Activated B cell treated with CpG ODN at 0.5 μM for 24 hours (primary cell): ENCODE results near the gene GSG1L. TPM values are rescaled to one million over a fixed set of nuclear protein-coding genes. Genes with fewer than 3 reads are reported as not detected.

Source experiments
- ATAC-seq: fragments of 200-7000 bp; cut with Tn5 transposase; one replicate; pipeline ENCODE4 v1.10.0; 2021; ENCODE audit warnings: low read depth, mild to moderate bottlenecking, moderate library complexity
- CTCF ChIA-PET: fragments of 350-600 bp; sonication (Branson Sonifier 250); formaldehyde crosslinking; loops from one replicate; lab custom pipeline; 2021; ENCODE audit warnings: antibody characterized with exemption; lab: Charles Lee
- POLR2A ChIA-PET: fragments of 350-600 bp; sonication (Branson Sonifier 250); formaldehyde crosslinking; loops from one replicate; lab custom pipeline; 2021; ENCODE audit warnings: antibody characterized with exemption; lab: Charles Lee
- DNase-seq: peaks from one replicate; pipeline ENCODE4 v3.0.0; 2022
- H3K27ac Mint-ChIP-seq: one replicate; pipeline ENCODE4 v1.8.0; 2020; ENCODE audit warnings: mixed read lengths
- H3K27me3 Mint-ChIP-seq: one replicate; pipeline ENCODE4 v1.8.0; 2021; ENCODE audit warnings: mixed read lengths
- H3K36me3 Mint-ChIP-seq: one replicate; pipeline ENCODE4 v1.8.0; 2021; ENCODE audit warnings: low read depth, mixed read lengths
- H3K4me1 Mint-ChIP-seq: one replicate; pipeline ENCODE4 v1.8.0; 2021; ENCODE audit warnings: mixed read lengths
- H3K4me3 Mint-ChIP-seq: one replicate; pipeline ENCODE4 v1.8.0; 2020; ENCODE audit warnings: mild to moderate bottlenecking, mixed read lengths
- H3K9me3 Mint-ChIP-seq: one replicate; pipeline ENCODE4 v1.8.0; 2020; ENCODE audit warnings: mixed read lengths
- intact Hi-C: fragments of 100-400 bp; cut with micrococcal nuclease; formaldehyde crosslinking; loops from one replicate; pipeline ENCODE4 v1.15.1; 2024
- total RNA-seq: library from RNA; stranded (reverse); gene quantifications from 2 replicates; pipeline ENCODE4 v1.2.3, GENCODE V29; 2022
- TF ChIP-seq, protein P1 (sequence below): fragments of 200-600 bp; IDR thresholded peaks from one replicate; pipeline ENCODE4 v1.8.0; 2022; ENCODE audit warnings: antibody characterized with exemption, mild to moderate bottlenecking

The GSG1L gene
- total RNA-seq, result not detected in 2 replicates

DNA sequence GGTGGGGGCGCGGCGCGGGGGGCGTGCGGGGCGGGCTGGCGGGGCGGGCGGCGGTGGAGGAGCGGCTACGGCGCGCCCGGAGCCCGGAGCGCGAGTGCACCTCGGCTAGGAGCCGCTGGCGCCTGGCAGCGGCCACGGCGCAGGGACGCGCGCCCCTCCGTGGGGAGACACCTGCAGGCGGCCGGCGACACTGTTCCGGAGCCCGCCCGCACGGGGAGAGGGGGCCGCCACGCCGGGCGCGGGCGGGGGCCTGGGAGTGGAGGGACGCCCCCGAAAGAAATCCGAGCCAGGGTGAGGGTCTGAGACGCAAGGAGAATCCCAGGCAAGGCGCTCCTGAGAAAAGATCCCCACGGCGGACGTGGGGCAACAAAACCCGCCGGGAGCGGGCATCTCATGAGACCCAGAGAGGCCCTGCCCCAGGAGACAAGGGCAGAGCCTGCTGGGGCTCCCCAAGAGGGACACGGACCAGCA is at the start of gene GSG1L:
Gene GSG1L (minus strand): TSS at position 124 of the 471 bp plus-strand sequence. CDS start 290 bp downstream, outside the sequence.
- no peaks in the 10 kb centered on the region for H3K9me3 Mint-ChIP-seq
- POLR2A ChIA-PET, result no interaction called here
- ATAC-seq (no peak), DNase-seq (no peak)
- intact Hi-C loops, result no loop called here
- no peak within 1 kb of the TSS for H3K27ac Mint-ChIP-seq
- no peaks in the 10 kb centered on the region for H3K36me3 Mint-ChIP-seq
- H3K4me1 Mint-ChIP-seq, result peaks cover 1% of the 10 kb centered on the region
- TF ChIP-seq, protein P1, sequence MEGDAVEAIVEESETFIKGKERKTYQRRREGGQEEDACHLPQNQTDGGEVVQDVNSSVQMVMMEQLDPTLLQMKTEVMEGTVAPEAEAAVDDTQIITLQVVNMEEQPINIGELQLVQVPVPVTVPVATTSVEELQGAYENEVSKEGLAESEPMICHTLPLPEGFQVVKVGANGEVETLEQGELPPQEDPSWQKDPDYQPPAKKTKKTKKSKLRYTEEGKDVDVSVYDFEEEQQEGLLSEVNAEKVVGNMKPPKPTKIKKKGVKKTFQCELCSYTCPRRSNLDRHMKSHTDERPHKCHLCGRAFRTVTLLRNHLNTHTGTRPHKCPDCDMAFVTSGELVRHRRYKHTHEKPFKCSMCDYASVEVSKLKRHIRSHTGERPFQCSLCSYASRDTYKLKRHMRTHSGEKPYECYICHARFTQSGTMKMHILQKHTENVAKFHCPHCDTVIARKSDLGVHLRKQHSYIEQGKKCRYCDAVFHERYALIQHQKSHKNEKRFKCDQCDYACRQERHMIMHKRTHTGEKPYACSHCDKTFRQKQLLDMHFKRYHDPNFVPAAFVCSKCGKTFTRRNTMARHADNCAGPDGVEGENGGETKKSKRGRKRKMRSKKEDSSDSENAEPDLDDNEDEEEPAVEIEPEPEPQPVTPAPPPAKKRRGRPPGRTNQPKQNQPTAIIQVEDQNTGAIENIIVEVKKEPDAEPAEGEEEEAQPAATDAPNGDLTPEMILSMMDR, result no peak
- H3K27me3 Mint-ChIP-seq, result peaks cover 47% of the 10 kb centered on the region
- no peak within 1 kb of the TSS for H3K4me3 Mint-ChIP-seq
- CTCF ChIA-PET, result no interaction called here

DNA sequence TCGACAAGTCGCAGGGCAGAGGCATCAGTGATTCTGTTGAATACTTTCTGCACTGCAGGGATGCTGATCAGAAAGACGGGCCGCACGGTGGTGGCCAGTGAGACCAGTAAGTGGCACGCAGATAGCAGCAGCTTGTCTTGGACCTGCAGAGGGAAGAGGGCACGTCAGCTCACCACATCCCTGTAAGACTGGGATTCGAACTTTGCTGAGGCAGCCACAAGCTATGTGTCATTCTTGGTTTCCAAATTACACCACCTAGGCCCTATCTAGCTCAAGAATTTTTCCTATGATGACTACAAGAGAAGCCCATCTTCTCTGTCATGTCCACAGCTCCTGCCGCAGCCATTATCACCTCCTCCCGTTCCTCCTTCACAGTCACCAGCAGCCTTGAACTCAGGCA is 49.4 kb upstream of the GSG1L start:
- no peaks in the 10 kb centered on the region for H3K4me1 Mint-ChIP-seq
- DNase-seq, result no peak
- TF ChIP-seq, protein P1, result no peak
- ATAC-seq, result no peak
- ChIA-PET CTCF (no interaction called here), POLR2A (no interaction called here)
- peaks cover 91% of the 10 kb centered on the region for H3K36me3 Mint-ChIP-seq
- no peaks in the 10 kb centered on the region for H3K9me3 Mint-ChIP-seq
- H3K27me3 Mint-ChIP-seq, result no peaks in the 10 kb centered on the region
- intact Hi-C loops, result no loop called here
- H3K4me3 Mint-ChIP-seq, result no peak overlapping the region
- H3K27ac Mint-ChIP-seq, result no peak overlapping the region

DNA sequence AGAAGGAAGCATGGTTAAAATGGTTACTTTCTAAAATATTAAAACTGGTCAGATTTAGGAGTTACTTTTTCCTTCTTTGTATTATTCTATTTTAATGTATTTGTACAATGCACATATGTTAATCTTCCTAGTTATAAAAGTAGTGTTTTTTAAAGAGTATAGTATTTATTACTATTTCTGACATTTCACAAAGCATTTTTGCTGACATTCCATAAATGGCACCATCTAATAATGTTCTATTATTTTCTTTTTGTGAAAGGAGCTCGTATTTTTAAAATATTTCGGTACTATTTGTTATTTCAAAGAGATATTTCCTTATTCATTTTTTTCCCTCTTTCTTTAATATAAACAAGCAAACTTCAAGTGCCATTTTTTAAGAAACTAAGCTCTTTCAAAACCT is 47.5 kb upstream of the GSG1L start:
- POLR2A ChIA-PET, result no interaction called here
- intact Hi-C loops, result no loop called here
- Mint-ChIP-seq H3K4me3 (no peak overlapping the region), H3K27ac (no peak overlapping the region), H3K4me1 (no peaks in the 10 kb centered on the region), H3K9me3 (no peaks in the 10 kb centered on the region), H3K27me3 (no peaks in the 10 kb centered on the region), H3K36me3 (peaks cover 91% of the 10 kb centered on the region)
- TF ChIP-seq, protein P1, result no peak
- DNase-seq (no peak), ATAC-seq (no peak)
- CTCF ChIA-PET, result interaction anchor here (0.5 to 1.0 kb wide), 2 partner anchors 107 to 115 kb away, joined by 3 read pairs; no protein-coding TSS in a partner anchor

DNA sequence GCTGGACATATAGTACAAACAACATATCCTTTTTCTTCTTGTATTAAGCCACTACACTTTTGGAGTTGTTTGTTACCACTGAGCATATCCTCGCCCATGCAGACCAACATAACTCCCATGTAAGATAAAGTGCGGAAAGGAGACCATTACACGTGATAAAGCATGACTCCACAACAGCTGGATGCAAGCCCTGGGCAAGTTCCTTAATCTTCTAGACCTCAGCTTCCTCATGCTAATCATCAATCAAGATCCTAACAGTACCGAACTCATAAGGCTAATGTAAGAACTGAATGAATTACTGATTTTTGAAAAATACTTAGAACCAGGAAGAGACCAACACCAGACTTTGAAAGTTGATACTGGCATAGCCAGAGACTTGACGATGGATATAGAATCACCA is 47.0 kb upstream of the GSG1L start:
- H3K27ac Mint-ChIP-seq, result no peak overlapping the region
- intact Hi-C loops, result no loop called here
- CTCF ChIA-PET, result interaction anchor here (0.5 to 1.0 kb wide), 2 partner anchors 108 to 116 kb away, joined by 3 read pairs; no protein-coding TSS in a partner anchor
- TF ChIP-seq, protein P1, result no peak
- H3K4me3 Mint-ChIP-seq, result no peak overlapping the region
- no peak for DNase-seq
- no peak for ATAC-seq
- H3K27me3 Mint-ChIP-seq, result no peaks in the 10 kb centered on the region
- no peaks in the 10 kb centered on the region for H3K9me3 Mint-ChIP-seq
- peaks cover 91% of the 10 kb centered on the region for H3K36me3 Mint-ChIP-seq
- H3K4me1 Mint-ChIP-seq, result no peaks in the 10 kb centered on the region
- POLR2A ChIA-PET, result no interaction called here

DNA sequence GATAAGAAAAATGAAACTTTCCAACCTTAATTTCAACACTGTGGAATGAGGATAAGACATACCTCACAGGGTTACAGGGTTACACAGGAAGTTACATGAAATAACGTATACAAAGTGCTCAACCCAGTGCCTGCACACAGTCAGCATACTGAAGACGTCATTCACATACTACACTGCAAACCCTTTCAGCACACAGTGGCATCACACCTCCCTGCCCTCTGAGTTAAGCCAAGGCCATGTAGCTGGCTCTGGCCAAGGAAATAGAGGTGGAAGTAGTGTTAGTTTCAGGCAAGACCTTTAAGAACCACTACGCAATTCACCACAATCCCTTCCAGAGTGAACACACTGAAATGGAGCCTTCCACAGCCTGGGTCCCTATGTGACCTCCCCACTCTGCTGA is 46.6 kb upstream of the GSG1L start:
- CTCF ChIA-PET, result interaction anchor here (1.0 kb wide), 1 partner anchor 108 kb away, joined by 3 read pairs; no protein-coding TSS in a partner anchor
- no peaks in the 10 kb centered on the region for H3K4me1 Mint-ChIP-seq

More for the DNA sequence above, 46.6 kb upstream of the GSG1L start:
- H3K27me3 Mint-ChIP-seq, result no peaks in the 10 kb centered on the region
- TF ChIP-seq, protein P1, result no peak
- intact Hi-C loops, result no loop called here
- peaks cover 91% of the 10 kb centered on the region for H3K36me3 Mint-ChIP-seq
- no peaks in the 10 kb centered on the region for H3K9me3 Mint-ChIP-seq
- no peak overlapping the region for H3K4me3 Mint-ChIP-seq
- ATAC-seq (no peak), DNase-seq (no peak)
- POLR2A ChIA-PET, result no interaction called here
- H3K27ac Mint-ChIP-seq, result no peak overlapping the region
